SU-DHL-6 (cell line): ENCODE results near the gene PFKL.

ENCODE experiments used
- H2AFZ ChIP-seq: fragments of 200-600 bp; sonication (generic); 2 replicates; pipeline ENCODE4 v1.6.1; 2014; ENCODE audit warnings: low read depth, mild to moderate bottlenecking, moderate library complexity, mixed read lengths, antibody characterized with exemption, low read length; ENCODE audit not compliant: severe bottlenecking
- H3F3A ChIP-seq: fragments of 200-600 bp; shearing (Covaris generic); 2 replicates; pipeline ENCODE4 v1.6.0; 2016; ENCODE audit warnings: antibody characterized with exemption, mild to moderate bottlenecking; ENCODE audit not compliant: insufficient read depth
- H3K27ac ChIP-seq: fragments of 200-600 bp; sonication (generic); 2 replicates; pipeline ENCODE4 v1.5.1; 2016; ENCODE audit warnings: low read depth, mild to moderate bottlenecking, low read length, moderate library complexity, mixed read lengths
- H3K27me3 ChIP-seq: fragments of 200-600 bp; sonication (generic), shearing (Covaris generic); 2 replicates; pipeline ENCODE4 v1.6.0; 2014; ENCODE audit warnings: mild to moderate bottlenecking, low read length
- H3K36me3 ChIP-seq: fragments of 200-600 bp; sonication (generic); 2 replicates; pipeline ENCODE4 v1.6.1; 2014; ENCODE audit warnings: mild to moderate bottlenecking, low read length, mixed read lengths
- H3K4me2 ChIP-seq: fragments of 300-600, 200-600 bp; shearing (Covaris generic), sonication (generic); 2 replicates; pipeline ENCODE4 v1.6.0; 2014; ENCODE audit warnings: low read length, low read depth, mild to moderate bottlenecking; ENCODE audit not compliant: poor library complexity, severe bottlenecking
- H3K4me3 ChIP-seq: fragments of 200-600 bp; sonication (generic); 2 replicates; pipeline ENCODE4 v1.5.1; 2014; ENCODE audit warnings: antibody characterized with exemption, low read length, mild to moderate bottlenecking, mixed read lengths; ENCODE audit not compliant: insufficient read depth, poor library complexity, severe bottlenecking
- H3K79me2 ChIP-seq: fragments of 200-600 bp; sonication (generic); 2 replicates; pipeline ENCODE4 v1.6.1; 2014; ENCODE audit warnings: mild to moderate bottlenecking, low read length, moderate library complexity; ENCODE audit not compliant: insufficient read depth
- H3K9ac ChIP-seq: fragments of 200-600 bp; sonication (generic); 2 replicates; pipeline ENCODE4 v1.7.0; 2014; ENCODE audit warnings: mild to moderate bottlenecking, low read length
- H3K9me2 ChIP-seq: fragments of 200-600 bp; sonication (generic); replicated peaks from 2 replicates; pipeline ENCODE4 v1.6.1; 2014; ENCODE audit warnings: low read length; ENCODE audit not compliant: insufficient read depth
- H3K9me3 ChIP-seq: fragments of 200-600 bp; sonication (generic); 2 replicates; pipeline ENCODE4 v1.6.1; 2014; ENCODE audit warnings: low read length, mixed read lengths; ENCODE audit not compliant: insufficient read depth
- H4K20me1 ChIP-seq: fragments of 200-600 bp; sonication (generic); 2 replicates; pipeline ENCODE4 v1.6.1; 2014; ENCODE audit warnings: low read depth, mild to moderate bottlenecking, antibody characterized with exemption, low read length, moderate library complexity, mixed read lengths
- CTCF ChIP-seq: fragments of 200-600 bp; sonication (generic); IDR thresholded peaks from one replicate; pipeline ENCODE4 v1.5.1; 2017; ENCODE audit warnings: antibody characterized with exemption, mild to moderate bottlenecking, low read length, moderate library complexity; ENCODE audit not compliant: insufficient read depth, poor library complexity, severe bottlenecking
- EZH2phosphoT487 ChIP-seq: fragments of 200-600 bp; sonication (generic), shearing (Covaris generic); conservative IDR thresholded peaks from 2 replicates; pipeline ENCODE4 v1.6.1; 2018; ENCODE audit warnings: mild to moderate bottlenecking, antibody characterized with exemption, low read length, moderate library complexity, mixed read lengths

PFKL gene

GRCh38 chr21:44374601-44375280 lies 74.9 kb downstream of the PFKL start:
- Histone ChIP-seq H2AFZ (no peak overlapping the region), H3K4me3 (no peak overlapping the region), H3F3A (no peaks in the 10 kb centered on the region), H3K79me2 (no peaks in the 10 kb centered on the region), H3K36me3 (no peaks in the 10 kb centered on the region), H3K27me3 (no peaks in the 10 kb centered on the region), H4K20me1 (no peaks in the 10 kb centered on the region), H3K4me2 (no peak overlapping the region), H3K9me3 (no peaks in the 10 kb centered on the region), H3K9ac (no peak overlapping the region), H3K27ac (no peak overlapping the region), H3K9me2 (no peaks in the 10 kb centered on the region)
- TF ChIP-seq EZH2phosphoT487 (no peak), CTCF (no peak)

- Histone ChIP-seq H3K9ac (no peak overlapping the region), H3K27me3 (no peaks in the 10 kb centered on the region), H3K9me2 (no peaks in the 10 kb centered on the region), H3K4me2 (no peak overlapping the region), H4K20me1 (no peaks in the 10 kb centered on the region), H3K9me3 (no peaks in the 10 kb centered on the region), H3F3A (no peaks in the 10 kb centered on the region), H3K4me3 (no peak overlapping the region), H3K27ac (no peak overlapping the region), H3K79me2 (no peaks in the 10 kb centered on the region), H3K36me3 (no peaks in the 10 kb centered on the region), H2AFZ (no peak overlapping the region)
- TF ChIP-seq EZH2phosphoT487, result no peak
- TF ChIP-seq CTCF, result no peak
Observed at GRCh38 chr21:44375281-44375651, 75.4 kb downstream of the PFKL start.

GRCh38 chr21:44375761-44376241 lies 75.9 kb downstream of the PFKL start:
- TF ChIP-seq EZH2phosphoT487, result no peak
- no peak for TF ChIP-seq CTCF
- Histone ChIP-seq H3K27me3 (no peaks in the 10 kb centered on the region), H4K20me1 (no peaks in the 10 kb centered on the region), H3K36me3 (no peaks in the 10 kb centered on the region), H3F3A (no peaks in the 10 kb centered on the region), H3K9me2 (no peaks in the 10 kb centered on the region), H3K9me3 (no peaks in the 10 kb centered on the region), H3K27ac (no peak overlapping the region), H3K4me3 (no peak overlapping the region), H3K9ac (no peak overlapping the region), H2AFZ (no peak overlapping the region), H3K4me2 (no peak overlapping the region), H3K79me2 (no peaks in the 10 kb centered on the region)
